GM18951 (cell line): ENCODE measurements around the gene PTDSS2.

Experiments used
- POLR2A ChIP-seq: IDR thresholded peaks from 4 replicates; pipeline ENCODE4 v1.6.1; 2011; ENCODE audit warnings: mild to moderate bottlenecking; ENCODE audit not compliant: insufficient read length, insufficient read depth; ENCODE audit errors: extremely low read depth
- in situ Hi-C: fragments of 300-500 bp; cut with MboI; formaldehyde crosslinking; loops from one replicate; pipeline ENCODE4 v1.12.0; 2022; ENCODE audit warnings: low sequenced_read_pairs, mixed read lengths, inconsistent platforms; ENCODE audit not compliant: unreplicated experiment

The PTDSS2 gene

DNA sequence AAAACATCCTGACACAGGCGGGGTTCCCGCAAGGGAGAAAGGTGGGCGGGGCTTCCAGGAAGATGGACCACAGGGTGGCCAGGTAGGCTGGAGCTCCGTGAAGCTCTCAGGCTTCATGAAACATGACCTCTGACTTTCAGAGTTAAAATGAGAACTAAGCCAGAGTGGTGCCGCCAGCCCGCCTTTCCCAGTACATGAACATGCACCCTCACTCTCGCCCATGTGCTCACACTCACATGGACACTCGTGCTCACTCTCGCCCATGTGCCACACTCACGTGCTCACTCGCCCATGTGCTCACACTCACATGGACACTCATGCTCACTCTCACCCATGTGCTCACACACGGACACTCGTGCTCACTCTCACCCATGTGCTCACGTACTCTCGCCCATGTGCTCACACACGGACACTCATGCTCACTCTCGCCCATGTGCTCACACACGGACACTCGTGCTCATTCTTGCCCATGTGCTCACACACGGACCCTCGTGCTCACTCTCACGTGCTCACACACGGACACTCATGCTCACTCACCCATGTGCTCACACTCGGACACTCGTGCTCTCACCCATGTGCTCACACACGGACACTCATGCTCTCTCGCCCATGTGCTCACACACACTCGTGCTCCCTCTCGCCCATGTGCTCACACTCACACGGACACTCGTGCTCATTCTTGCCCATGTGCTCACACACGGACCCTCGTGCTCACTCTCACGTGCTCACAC lies 46.9 kb downstream of the PTDSS2 start:
- no peak for TF ChIP-seq POLR2A
- in situ Hi-C loops = no loop called here

DNA sequence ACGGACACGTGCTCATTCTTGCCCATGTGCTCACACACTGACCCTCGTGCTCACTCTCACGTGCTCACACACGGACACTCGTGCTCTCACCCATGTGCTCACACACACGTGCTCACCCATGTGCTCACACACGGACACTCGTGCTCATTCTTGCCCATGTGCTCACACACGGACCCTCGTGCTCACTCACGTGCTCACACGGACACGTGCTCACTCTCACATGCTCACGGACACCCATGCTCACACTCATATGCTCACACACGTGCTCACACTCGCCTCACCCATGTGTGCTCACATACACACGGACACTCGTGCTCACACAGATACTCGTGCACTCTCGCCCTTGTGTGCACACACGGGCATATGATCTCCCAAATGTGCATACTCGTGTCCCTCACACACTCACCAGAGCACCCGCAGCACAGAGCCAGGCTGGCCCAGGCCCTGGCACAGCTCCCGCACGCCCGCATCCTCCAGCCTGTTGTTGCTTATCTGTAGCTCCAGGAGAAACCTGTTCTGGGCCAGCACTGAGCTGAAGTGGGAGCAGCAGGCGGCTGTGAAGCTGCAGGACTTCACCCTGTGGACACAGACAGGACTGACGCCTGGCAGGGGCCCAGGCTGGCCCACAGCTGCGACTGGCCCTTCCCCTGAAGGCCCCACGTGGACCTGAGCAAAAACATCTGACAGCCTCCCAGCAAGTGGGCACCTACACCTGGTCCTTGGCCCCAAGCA lies 47.7 kb downstream of the PTDSS2 start:
- in situ Hi-C loops = no loop called here
- no peak for TF ChIP-seq POLR2A

DNA sequence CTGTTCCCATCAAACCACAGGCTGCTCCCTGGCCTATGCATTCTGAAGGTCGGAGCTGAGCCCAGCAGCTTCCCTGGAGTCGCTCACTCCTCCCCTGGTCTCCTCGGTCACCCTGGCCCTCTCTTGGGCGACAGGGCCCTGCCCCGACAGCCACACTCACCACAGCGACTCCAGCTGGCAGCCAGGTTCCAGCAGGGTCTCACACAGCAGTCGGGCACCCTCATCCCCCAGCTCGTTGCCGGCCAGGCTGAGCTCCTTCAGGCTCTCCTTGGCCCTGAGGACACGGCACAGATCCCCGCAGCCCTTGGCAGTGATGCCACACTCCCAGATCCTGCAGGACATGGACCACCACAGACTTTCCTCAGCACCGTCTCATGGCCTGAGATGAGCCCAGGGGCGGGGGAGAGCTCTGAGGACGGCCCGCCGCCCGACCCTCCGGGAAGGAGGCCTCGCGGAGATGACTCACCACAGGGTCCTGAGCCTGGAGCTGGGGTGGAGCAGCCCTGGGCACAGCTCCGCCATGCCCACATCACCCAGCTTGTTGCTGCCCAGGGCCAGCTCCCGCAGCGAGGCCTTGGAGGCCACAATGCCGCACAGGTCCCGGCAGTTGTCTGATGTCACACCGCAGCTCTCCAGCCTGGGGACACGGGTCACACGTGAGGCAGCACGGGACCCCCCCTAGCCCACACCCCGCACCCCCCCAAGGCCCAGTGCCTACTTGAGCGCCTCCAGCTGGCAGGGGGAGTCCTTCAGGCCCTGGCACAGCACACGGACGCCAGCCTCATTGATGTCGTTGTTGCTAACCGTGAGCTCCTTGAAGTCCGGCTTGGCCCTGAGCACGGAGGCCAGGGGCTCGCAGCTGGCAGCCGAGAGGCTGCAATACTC lies 48.5 kb downstream of the PTDSS2 start:
- no peak for TF ChIP-seq POLR2A
- in situ Hi-C loops = no loop called here

- in situ Hi-C loops = no loop called here
- TF ChIP-seq POLR2A = no peak
Observed at GRCh38 chr11:499201-500076, 49.4 kb downstream of the PTDSS2 start.

- no peak for TF ChIP-seq POLR2A
- in situ Hi-C loops = no loop called here
Observed at GRCh38 chr11:501001-501682, 51.1 kb downstream of the PTDSS2 start.

DNA sequence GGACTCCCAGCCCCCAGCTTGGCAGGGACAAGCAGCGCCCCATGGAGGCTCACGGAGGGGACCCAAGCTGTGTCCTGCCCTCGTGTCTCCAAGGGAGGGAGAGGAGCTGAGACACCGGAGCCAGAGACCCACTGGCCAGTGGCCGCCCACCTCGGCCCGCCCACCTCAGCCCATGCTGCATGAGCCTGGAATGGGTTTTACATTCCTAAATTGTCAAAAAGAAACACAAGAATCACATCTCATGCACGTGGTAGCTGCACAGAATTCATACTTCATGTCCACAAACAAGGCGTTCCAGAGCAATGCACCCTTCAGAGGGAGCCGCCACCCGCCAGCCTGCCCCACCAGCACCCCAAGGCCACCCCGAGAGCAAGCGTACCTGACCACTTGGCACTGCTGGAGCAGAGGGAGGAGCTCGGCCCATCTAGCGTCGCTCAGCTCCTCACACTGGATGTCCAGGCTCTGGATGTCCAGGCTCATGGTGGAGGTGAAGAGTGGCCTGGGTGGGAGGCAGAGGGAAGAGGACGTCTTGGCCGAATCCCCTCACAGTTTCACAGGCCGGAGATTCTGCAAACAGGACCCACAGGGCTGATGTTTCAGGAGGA lies 51.7 kb downstream of the PTDSS2 start:
- in situ Hi-C loops = no loop called here
- no peak for TF ChIP-seq POLR2A

DNA sequence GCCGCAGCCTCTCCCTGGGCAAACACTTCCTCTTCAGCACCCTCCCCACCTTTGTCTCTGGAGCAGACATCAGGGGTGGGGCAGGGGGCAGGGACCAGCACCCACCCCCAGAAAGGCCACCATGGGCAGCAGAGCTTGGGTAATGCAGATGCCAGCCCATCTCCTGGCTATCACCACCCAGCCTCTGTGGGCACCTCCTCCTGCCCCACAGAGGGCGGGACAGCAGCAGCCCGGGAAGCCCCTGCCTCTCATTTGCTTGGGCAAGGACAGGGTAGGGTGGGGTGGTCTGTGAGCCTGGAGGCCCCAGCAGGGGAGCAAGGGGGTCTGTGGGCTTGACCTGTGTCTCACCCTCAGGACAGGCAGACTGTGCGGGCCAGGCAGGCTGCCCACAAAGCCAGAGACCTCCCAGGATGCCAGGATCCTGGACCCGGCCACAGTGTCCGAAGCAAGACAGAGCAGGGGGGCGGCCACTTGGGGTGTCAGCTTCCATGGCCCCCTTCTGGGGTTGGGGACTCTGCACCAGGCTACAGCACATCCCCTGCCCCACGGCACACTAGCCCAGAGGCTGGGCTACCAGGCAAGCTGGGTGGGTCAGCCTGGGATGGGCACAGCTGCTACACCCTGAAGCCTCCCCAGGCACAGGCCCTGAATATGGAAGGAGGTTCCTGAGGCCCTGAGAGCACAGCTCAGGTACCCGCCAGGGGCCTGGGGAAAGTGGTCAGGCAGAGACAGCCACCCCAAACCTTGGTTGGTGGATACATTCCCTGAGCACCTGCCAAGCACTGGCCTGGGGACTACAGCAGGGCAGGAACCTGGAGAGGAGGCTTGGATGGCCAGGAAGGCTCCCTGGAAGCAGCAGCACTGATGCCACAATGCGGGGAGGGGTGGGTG lies 52.5 kb downstream of the PTDSS2 start:
- in situ Hi-C loops = no loop called here
- no peak for TF ChIP-seq POLR2A

DNA sequence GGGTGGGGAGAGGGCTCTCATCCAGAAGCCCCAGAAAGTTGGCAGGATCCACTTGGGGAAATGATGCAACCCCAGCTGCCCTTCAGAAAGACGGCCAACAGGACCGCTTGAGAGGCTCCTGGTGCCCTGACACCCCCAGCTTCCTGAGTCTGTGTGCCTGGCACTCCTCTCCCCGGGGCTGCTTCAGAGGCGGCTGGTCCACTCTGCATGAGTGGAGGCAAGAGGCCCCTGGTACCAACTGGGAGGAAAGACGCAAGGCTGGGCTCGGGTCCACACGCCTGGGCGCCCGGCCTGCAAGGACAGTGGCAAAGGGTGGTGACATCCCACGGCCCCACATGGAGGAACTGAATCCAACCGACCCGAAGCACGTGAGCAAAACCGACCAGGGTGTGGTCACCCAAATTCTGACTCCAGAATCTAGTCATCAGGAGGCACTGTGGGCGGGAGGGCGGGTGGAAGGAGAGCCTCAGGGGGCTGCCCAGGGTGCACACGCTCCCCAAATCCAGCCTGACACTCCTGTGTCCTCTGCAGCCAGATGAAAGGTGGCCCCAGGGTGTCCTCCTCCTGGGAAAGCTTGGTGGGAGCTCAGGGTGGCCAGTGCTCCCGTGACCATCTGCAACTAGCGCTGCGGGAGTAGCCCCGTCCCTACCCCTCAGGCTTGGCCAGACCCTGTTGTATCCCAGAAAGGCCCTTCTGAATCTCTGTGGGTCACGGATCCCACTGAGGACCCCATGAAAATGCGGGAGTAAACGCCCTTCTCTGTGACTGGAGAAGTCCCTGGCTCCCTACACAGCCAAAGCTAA lies 53.3 kb downstream of the PTDSS2 start:
- in situ Hi-C loops = no loop called here
- no peak for TF ChIP-seq POLR2A

DNA sequence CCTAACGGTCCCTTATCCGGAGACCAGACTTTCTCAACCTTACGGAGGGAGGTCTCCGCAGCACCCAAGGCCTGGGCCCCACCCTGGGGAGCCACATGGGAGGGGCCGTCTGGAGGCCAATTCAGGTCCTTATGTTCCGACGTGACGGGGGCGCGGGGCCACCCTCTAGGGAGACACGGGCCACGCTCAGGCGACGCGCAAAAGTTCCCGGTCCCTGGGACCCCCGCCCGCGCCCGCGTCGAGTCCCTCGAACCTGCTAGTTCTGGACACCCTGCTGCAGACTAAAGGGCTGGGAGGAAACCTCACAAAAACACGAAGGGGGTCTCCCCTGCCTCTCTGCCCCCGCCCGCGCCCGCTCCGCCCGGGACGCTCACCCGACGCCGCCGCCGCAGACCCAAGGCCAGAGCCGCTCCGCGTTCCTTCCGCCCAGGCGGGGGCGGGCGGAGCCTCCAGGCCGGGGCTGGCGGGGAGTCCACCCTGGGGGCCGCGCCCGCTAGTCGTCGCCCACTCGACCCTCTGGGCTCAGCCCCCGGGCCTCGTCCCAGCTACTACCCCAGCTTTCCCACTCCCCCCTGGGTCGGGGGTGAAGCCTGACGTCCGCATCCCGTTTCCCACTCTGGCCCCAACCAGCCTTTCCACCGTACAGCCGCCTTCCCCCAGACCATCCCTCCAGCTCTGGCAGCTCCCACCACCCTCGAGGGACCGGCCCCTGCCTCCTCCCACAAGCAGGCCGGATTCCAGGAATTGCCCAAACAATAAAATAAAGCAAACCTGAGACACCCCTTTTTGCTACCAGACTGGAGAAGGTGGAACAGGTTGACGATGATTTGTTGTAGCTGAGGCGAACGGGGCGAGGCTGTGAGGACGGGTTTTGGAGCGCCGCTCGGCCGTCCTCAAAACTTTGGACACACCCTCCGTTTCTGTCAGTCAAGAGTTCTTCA lies 54.2 kb downstream of the PTDSS2 start:
- in situ Hi-C loops = no loop called here
- no peak for TF ChIP-seq POLR2A

DNA sequence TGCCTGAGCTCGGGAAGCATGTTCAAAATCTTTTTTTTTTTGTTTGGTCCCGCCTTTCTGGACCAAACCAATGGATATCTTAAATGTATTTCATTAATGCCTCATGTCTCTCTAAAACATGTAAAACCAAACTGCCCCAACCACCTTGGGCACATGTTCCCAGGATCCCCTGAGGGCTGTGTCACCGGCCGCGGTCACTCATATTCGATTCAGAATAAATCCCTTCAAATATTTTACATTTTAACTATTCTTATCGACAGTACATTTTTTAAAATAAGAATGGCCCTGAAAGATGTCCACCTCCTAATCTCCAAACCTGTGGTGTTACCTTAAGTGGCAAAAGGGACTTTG lies 54.9 kb downstream of the PTDSS2 start:
- TF ChIP-seq POLR2A = no peak
- in situ Hi-C loops = no loop called here
